ENCODE results near the gene SPR. TPM values are rescaled to one million over a fixed set of nuclear protein-coding genes. Genes with fewer than 3 reads are reported as not detected.

Gene SPR
- total and polyA plus RNA-seq, 9 of the 15 experiments (the other 6 are each of a cell fraction or from before 2014, with no cell fraction given), result 7.7 to 38.3 (median 26.3) TPM

DNA sequence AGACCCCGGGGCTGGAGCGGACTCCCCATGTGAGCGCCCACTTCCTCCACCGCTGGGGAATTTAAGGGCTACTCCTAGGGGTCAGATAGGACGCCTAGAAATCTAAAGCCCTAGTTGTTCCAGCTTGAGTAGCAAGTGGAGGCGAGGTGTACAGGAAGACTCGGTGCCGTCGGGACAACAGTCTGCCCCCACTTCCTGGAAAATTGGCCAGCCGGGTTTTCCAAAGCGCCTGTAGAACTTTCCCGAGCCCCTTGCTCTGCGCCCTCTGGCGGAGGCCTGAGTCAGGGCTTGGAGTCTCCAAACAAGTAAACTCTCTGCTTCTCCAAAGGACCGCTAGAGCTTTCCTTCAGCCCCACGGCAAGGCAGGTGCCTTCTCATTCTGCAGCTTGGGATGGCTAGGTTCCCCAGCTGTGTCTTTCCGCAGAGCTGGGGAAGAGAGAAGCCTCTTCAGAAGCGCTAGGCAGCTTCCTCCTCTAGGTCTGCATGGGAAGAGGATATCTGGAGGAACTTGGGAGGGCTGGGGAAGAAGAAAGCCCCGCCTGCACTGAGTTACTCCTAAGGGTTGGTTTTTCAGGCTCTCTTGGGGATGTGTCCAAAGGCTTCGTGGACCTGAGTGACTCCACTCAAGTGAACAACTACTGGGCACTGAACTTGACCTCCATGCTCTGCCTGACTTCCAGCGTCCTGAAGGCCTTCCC, 681 bp downstream of the SPR start (continued):
- TF ChIP-seq, protein P1, sequence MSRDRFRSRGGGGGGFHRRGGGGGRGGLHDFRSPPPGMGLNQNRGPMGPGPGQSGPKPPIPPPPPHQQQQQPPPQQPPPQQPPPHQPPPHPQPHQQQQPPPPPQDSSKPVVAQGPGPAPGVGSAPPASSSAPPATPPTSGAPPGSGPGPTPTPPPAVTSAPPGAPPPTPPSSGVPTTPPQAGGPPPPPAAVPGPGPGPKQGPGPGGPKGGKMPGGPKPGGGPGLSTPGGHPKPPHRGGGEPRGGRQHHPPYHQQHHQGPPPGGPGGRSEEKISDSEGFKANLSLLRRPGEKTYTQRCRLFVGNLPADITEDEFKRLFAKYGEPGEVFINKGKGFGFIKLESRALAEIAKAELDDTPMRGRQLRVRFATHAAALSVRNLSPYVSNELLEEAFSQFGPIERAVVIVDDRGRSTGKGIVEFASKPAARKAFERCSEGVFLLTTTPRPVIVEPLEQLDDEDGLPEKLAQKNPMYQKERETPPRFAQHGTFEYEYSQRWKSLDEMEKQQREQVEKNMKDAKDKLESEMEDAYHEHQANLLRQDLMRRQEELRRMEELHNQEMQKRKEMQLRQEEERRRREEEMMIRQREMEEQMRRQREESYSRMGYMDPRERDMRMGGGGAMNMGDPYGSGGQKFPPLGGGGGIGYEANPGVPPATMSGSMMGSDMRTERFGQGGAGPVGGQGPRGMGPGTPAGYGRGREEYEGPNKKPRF (IDR thresholded peaks at IDR 0.05; ENCODE audit: low read depth, low read length), result no peak
- no peak for TF ChIP-seq MAFG (tag; conservative IDR thresholded peaks at IDR 0.05)
- no peak for TF ChIP-seq NRF1 (conservative IDR thresholded peaks at IDR 0.05 in 1 of 2, IDR thresholded peaks at IDR 0.05 in 1 of 2)
- no peak for TF ChIP-seq FOXP1 (CRISPR knock-in tag; IDR thresholded peaks at IDR 0.05)
- no peak for TF ChIP-seq ZNF79 (CRISPR knock-in tag; IDR thresholded peaks at IDR 0.05; ENCODE audit: low read depth)
- 0 out of 2 replicates have a peak, but pooled peaks have one; percentile 58 for TF ChIP-seq HDAC2 (IDR thresholded peaks at IDR 0.05)
- TF ChIP-seq RB1 (IDR thresholded peaks at IDR 0.05; ENCODE audit: low read depth), result peak; percentile 44; the same call in 1 of the 2 replicates
- no peak for TF ChIP-seq HNRNPK (IDR thresholded peaks at IDR 0.05; ENCODE audit: low read depth, low read length, poor library complexity, severe bottlenecking)
- no peak for TF ChIP-seq ZSCAN29 (IDR thresholded peaks at IDR 0.05)
- TF ChIP-seq ZC3H8 (IDR thresholded peaks at IDR 0.05), result no peak
- TF ChIP-seq, protein P2, sequence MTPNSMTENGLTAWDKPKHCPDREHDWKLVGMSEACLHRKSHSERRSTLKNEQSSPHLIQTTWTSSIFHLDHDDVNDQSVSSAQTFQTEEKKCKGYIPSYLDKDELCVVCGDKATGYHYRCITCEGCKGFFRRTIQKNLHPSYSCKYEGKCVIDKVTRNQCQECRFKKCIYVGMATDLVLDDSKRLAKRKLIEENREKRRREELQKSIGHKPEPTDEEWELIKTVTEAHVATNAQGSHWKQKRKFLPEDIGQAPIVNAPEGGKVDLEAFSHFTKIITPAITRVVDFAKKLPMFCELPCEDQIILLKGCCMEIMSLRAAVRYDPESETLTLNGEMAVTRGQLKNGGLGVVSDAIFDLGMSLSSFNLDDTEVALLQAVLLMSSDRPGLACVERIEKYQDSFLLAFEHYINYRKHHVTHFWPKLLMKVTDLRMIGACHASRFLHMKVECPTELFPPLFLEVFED (CRISPR knock-in tag; conservative IDR thresholded peaks at IDR 0.05), result no peak
- peak; percentile 44; the same call in 1 of the 2 replicates for TF ChIP-seq EP400 (IDR thresholded peaks at IDR 0.05)
- TF ChIP-seq CBFA2T2 (conservative IDR thresholded peaks at IDR 0.05), result no peak
- TF ChIP-seq PHF20 (IDR thresholded peaks at IDR 0.05; ENCODE audit: partially characterized antibody), result peak; percentile 10
- TF ChIP-seq GTF2A2 (tag; IDR thresholded peaks at IDR 0.05), result no peak; the same call in 1 of the 2 replicates
- TF ChIP-seq, protein P3, sequence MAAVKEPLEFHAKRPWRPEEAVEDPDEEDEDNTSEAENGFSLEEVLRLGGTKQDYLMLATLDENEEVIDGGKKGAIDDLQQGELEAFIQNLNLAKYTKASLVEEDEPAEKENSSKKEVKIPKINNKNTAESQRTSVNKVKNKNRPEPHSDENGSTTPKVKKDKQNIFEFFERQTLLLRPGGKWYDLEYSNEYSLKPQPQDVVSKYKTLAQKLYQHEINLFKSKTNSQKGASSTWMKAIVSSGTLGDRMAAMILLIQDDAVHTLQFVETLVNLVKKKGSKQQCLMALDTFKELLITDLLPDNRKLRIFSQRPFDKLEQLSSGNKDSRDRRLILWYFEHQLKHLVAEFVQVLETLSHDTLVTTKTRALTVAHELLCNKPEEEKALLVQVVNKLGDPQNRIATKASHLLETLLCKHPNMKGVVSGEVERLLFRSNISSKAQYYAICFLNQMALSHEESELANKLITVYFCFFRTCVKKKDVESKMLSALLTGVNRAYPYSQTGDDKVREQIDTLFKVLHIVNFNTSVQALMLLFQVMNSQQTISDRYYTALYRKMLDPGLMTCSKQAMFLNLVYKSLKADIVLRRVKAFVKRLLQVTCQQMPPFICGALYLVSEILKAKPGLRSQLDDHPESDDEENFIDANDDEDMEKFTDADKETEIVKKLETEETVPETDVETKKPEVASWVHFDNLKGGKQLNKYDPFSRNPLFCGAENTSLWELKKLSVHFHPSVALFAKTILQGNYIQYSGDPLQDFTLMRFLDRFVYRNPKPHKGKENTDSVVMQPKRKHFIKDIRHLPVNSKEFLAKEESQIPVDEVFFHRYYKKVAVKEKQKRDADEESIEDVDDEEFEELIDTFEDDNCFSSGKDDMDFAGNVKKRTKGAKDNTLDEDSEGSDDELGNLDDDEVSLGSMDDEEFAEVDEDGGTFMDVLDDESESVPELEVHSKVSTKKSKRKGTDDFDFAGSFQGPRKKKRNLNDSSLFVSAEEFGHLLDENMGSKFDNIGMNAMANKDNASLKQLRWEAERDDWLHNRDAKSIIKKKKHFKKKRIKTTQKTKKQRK (IDR thresholded peaks at IDR 0.05; ENCODE audit: borderline replicate concordance, low read depth, low read length), result no peak
- TF ChIP-seq TAL1 (IDR thresholded peaks at IDR 0.05), result no peak
- TF ChIP-seq MCM2 (IDR thresholded peaks at IDR 0.05; ENCODE audit: low read depth), result no peak
- TF ChIP-seq HNRNPH1 (optimal IDR thresholded peaks at IDR 0.05; ENCODE audit: low read depth, low read length), result no peak
- no peak for TF ChIP-seq EZH2 (IDR thresholded peaks at IDR 0.05; ENCODE audit: borderline replicate concordance, low read depth, low read length)
- TF ChIP-seq, protein P4, sequence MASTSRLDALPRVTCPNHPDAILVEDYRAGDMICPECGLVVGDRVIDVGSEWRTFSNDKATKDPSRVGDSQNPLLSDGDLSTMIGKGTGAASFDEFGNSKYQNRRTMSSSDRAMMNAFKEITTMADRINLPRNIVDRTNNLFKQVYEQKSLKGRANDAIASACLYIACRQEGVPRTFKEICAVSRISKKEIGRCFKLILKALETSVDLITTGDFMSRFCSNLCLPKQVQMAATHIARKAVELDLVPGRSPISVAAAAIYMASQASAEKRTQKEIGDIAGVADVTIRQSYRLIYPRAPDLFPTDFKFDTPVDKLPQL (IDR thresholded peaks at IDR 0.05; ENCODE audit: extremely low read depth, insufficient read length), result no peak
- TF ChIP-seq ZNF175 (CRISPR knock-in tag; IDR thresholded peaks at IDR 0.05; ENCODE audit: low read depth), result no peak

Measured in K562 (cell line).